AG04449 (cell line): Measurements from ENCODE around the gene CFAP97D2.

Source experiments
- CTCF ChIA-PET: fragments of 350-600 bp; formaldehyde crosslinking; extraction: SDS; loops from one replicate; lab custom pipeline; 2021; ENCODE audit warnings: antibody characterized with exemption; lab: Yijun Ruan, JAX
- POLR2A ChIA-PET: fragments of 400-600, 350-600 bp; formaldehyde crosslinking; extraction: SDS; loops from one replicate; lab custom pipeline; 2020; ENCODE audit warnings: antibody characterized with exemption, inconsistent platforms; lab: Yijun Ruan, JAX
- DNase-seq: peaks from one replicate; pipeline ENCODE4 v3.0.0-alpha.2; 2010; ENCODE audit warnings: low read depth, low spot score
- H3K4me3 ChIP-seq: 2 replicates; pipeline ENCODE4 v1.5.1; 2011; ENCODE audit warnings: low read depth, mild to moderate bottlenecking, control low read depth, low read length
- CTCF ChIP-seq: IDR thresholded peaks from one replicate; pipeline ENCODE4 v1.5.1; 2011; ENCODE audit warnings: mild to moderate bottlenecking, moderate library complexity, low read length, control low read depth, inconsistent platforms; ENCODE audit not compliant: insufficient read depth; ENCODE audit errors: missing control alignments

CFAP97D2 gene

GRCh38 chr13:114143806-114144605 is 35.1 kb upstream of the CFAP97D2 start:
- no peak overlapping the region for H3K4me3 ChIP-seq
- CTCF ChIA-PET = no interaction called here
- peak; percentile 12 for TF ChIP-seq CTCF
- no peak for DNase-seq
- POLR2A ChIA-PET = no interaction called here

GRCh38 chr13:114144606-114145244 is 34.3 kb upstream of the CFAP97D2 start:
- DNase-seq = no peak
- POLR2A ChIA-PET = no interaction called here
- TF ChIP-seq CTCF = no peak
- CTCF ChIA-PET = no interaction called here
- no peak overlapping the region for H3K4me3 ChIP-seq

- CTCF ChIA-PET = no interaction called here
- POLR2A ChIA-PET = no interaction called here
- H3K4me3 ChIP-seq = no peak overlapping the region
- no peak for TF ChIP-seq CTCF
- no peak for DNase-seq
These were observed 33.8 kb upstream of the CFAP97D2 start for GRCh38 chr13:114145256-114145655.

DNA sequence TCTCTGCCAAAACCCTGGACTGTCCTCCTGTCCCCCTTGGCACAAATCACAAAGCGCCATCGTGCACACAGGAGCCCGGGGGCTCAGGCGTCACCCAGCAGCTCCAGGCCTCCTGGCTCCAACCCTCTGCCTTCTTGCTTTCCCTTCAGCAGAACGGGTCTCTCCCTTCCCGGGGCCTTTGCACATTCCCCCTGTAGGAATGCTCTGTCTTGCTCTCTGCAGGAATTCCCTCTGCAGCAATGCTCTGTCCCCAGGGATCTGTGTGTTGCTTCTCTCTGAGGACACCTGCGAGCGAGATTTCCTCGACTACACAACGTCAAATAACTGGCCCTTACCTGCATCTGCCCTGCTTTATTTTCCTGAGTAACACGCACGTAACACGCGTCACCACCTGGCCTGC is 33.3 kb upstream of the CFAP97D2 start:
- no peak for DNase-seq
- CTCF ChIA-PET = no interaction called here
- no peak overlapping the region for H3K4me3 ChIP-seq
- POLR2A ChIA-PET = no interaction called here
- no peak for TF ChIP-seq CTCF

GRCh38 chr13:114146173-114146572 is 32.9 kb upstream of the CFAP97D2 start:
- H3K4me3 ChIP-seq = no peak overlapping the region
- CTCF ChIA-PET = interaction anchor here (0.9 kb wide), 1 partner anchor 80 kb away, joined by 3 read pairs; no protein-coding TSS in a partner anchor
- TF ChIP-seq CTCF = no peak
- POLR2A ChIA-PET = no interaction called here
- DNase-seq = no peak

DNA sequence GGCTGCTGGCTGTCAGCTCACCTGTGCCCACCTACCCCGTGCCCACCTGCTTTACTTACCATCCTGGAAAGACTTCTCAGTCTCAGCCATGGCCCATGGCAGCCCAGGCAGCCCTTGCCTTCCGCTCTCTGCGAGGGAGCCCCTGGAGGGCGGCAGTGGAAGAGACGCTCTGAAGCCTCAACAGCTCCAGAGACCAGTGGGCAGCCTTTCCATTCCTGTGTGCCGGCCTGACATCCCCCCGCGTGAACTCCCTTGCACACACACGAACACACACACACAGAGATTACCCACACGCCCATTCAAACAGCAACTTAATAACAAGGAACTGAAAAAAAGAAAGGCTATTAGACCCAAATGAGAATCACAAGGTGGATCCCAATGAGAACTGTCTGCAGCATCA is 32.4 kb upstream of the CFAP97D2 start:
- peak; percentile 49 for TF ChIP-seq CTCF
- ChIA-PET CTCF (interaction anchor here (0.9 kb wide), 1 partner anchor 80 kb away, joined by 3 read pairs; no protein-coding TSS in a partner anchor), POLR2A (no interaction called here)
- H3K4me3 ChIP-seq = no peak overlapping the region
- no peak for DNase-seq
